NCI-H2196 (cell line): ENCODE results near the gene TECTB.

ENCODE experiments used
- DNase-seq: peaks from one replicate; lab custom pipeline; 2025; ENCODE audit not compliant: unreplicated experiment; lab: John Stamatoyannopoulos, UW

The TECTB gene

GRCh38 chr10:112345743-112346142, 62.5 kb downstream of the TECTB start:
- DNase-seq = no peak

GRCh38 chr10:112346774-112347173, 63.6 kb downstream of the TECTB start:
- no peak for DNase-seq

- no peak for DNase-seq
These were observed 64.8 kb downstream of the TECTB start for GRCh38 chr10:112347709-112348671.

- DNase-seq = no peak
These were observed 65.6 kb downstream of the TECTB start for GRCh38 chr10:112348759-112349158.

- no peak for DNase-seq
These were observed 66.4 kb downstream of the TECTB start for GRCh38 chr10:112349521-112350085.

- no peak for DNase-seq
These were observed 67.9 kb downstream of the TECTB start for GRCh38 chr10:112351146-112351545.

- no peak for DNase-seq
These were observed 68.8 kb downstream of the TECTB start for GRCh38 chr10:112352044-112352443.

- DNase-seq = no peak
These were observed 69.8 kb downstream of the TECTB start for GRCh38 chr10:112353046-112353445.
